Urinary bladder (tissue), 4 donors: ENCODE data around the gene RHOF. TPM values are rescaled to one million over a fixed set of nuclear protein-coding genes. Genes with fewer than 3 reads are reported as not detected.
"Not testable (repeated sequence)": the region's sequence is repeated elsewhere in the genome, so short reads cannot be mapped to it uniquely, and the experiment has no call there.

Source experiments
- DNase-seq: peaks from one replicate; pipeline ENCODE4 v3.0.0-alpha.2; 2015; ENCODE audit errors: extremely low spot score
- H3K27ac ChIP-seq: one replicate; pipeline ENCODE4 v1.5.1; 2013; ENCODE audit warnings: low read depth, mild to moderate bottlenecking, moderate library complexity
- H3K36me3 ChIP-seq: one replicate; pipeline ENCODE4 v1.6.1; 2013; ENCODE audit warnings: mild to moderate bottlenecking, moderate library complexity; ENCODE audit not compliant: insufficient read depth
- H3K4me1 ChIP-seq: one replicate; pipeline ENCODE4 v1.6.1; 2013; ENCODE audit warnings: mild to moderate bottlenecking, moderate library complexity; ENCODE audit not compliant: insufficient read depth
- H3K4me3 ChIP-seq: one replicate; pipeline ENCODE4 v1.5.1; 2013; ENCODE audit warnings: low read depth, low read length
- WGBS: extraction: QIAGEN DNeasy Blood & Tissue Kit; methylation state at CpG from one replicate; pipeline ENCODE4 v1.1.7; 2013; 5-methylcytosine and 5-hydroxymethylcytosine counted together
- polyA plus RNA-seq: library from polyadenylated mRNA; stranded (reverse); fragments of 200-250 nt; gene quantifications from one replicate; pipeline ENCODE4 v1.2.3, GENCODE V29; 2013
- total RNA-seq: library from RNA; depleted of rRNA; stranded (reverse); fragments of >200 nt; gene quantifications from one replicate; pipeline ENCODE4 v1.2.3, GENCODE V29; 2014
- donor health status: healthy with polysubstance abuse.
- donor health status: healthy.

RHOF gene
- total and polyA plus RNA-seq, 2 donors: 7.9 to 11.7 TPM

DNA sequence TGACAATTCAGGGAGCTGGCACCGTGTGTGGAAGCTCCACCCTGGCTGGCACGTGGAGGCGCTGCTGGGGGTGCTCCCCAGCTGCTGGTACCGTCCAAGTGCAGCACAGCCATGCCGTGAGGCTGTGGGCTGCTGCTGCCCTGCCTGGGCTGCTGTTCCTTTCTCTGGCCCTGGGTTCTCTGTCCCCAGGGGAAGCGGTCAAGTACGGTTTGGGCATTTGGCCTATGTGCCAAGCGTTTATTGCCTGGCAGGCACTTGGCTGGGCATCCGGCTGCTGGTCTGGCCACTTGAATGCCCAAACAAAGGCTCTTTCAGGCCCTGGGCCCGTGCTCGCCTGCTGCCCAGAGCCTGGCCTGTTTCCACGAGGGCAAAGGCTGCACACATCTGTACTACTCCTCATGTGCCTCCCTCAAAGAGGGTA is 39.6 kb downstream of the RHOF start:
- Histone ChIP-seq H3K4me3 (no peak overlapping the region), H3K4me1 (no peaks in the 10 kb centered on the region), H3K36me3 (no peaks in the 10 kb centered on the region), H3K27ac (no peak overlapping the region)
- 79% methylated on average over 12 of the region's 12 CpGs for WGBS
- no peak for DNase-seq

DNA sequence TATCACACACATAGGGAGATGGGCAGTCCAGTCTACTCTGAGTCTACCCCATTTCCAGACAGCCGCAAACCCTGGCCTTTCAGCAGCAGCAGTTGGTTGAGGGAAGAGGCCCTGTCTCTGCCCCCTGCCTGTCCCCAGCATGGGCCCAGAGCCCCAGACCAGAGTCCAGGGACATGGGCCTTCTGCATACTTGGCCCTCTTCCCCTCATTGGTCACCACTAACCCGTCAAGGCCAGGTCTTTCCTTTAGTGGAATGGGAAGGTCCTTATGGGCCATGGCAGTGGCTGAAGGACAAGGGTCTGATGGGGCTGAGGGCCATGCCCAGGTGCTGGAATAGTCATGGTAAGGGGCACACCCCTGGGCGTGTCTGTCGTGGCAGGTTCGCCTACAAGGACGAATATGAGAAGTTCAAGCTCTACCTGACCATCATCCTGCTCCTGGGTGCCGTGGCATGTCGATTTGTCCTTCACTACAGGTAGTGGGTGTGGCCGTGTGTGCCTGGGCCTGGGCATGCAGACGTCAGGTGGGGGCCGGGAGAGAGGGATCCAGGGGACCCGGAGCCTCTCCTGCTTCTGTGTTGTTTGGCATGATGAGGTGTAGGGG is 41.6 kb downstream of the RHOF start:
- no peaks in the 10 kb centered on the region for H3K36me3 ChIP-seq
- H3K27ac ChIP-seq: no peak overlapping the region
- WGBS: 93% methylated on average over 12 of the region's 12 CpGs

DNA sequence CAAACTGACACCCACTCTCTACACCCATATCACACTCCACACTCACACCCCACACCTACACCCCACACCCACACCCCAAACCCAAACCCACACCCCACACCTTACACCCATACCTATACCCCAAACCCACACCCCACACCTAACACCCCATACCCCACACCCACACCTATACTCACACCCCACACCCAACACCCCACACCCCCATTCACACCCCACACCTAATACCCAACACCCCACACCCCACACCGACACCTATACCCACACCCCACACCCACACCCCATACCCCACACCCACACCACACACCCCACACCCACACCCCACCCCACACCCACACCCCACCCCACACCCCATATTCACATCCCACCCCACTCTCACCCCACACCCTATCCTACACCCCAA is 42.5 kb downstream of the RHOF start:
- Histone ChIP-seq H3K4me1 (no peaks in the 10 kb centered on the region), H3K36me3 (no peaks in the 10 kb centered on the region), H3K27ac (no peak overlapping the region), H3K4me3 (no peak overlapping the region)
- no peak for DNase-seq
- WGBS: 100% methylated on average over 1 of the region's 1 CpG

More for the DNA sequence above, 41.6 kb downstream of the RHOF start:
- DNase-seq: no peak
- no peak overlapping the region for H3K4me3 ChIP-seq
- H3K4me1 ChIP-seq: no peaks in the 10 kb centered on the region

DNA sequence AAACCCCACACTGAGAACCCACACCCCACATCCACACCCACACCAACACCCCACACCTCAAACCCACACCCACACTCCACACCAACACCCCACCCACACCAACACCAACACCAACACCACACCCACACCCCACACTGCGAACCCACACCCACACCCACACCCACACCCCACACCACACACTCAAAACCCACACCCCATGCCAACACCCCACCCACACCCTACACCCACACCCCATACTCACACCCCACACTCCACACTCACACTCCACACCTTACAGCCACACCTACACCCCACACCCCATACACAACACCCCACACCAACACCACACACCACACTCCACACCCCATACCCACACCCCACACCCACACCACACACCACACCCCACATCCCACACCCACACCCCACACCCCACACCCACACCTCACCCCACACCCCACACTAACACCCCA is 43.0 kb downstream of the RHOF start:
- WGBS: 93% methylated on average over 1 of the region's 1 CpG
- no peak overlapping the region for H3K27ac ChIP-seq

DNA sequence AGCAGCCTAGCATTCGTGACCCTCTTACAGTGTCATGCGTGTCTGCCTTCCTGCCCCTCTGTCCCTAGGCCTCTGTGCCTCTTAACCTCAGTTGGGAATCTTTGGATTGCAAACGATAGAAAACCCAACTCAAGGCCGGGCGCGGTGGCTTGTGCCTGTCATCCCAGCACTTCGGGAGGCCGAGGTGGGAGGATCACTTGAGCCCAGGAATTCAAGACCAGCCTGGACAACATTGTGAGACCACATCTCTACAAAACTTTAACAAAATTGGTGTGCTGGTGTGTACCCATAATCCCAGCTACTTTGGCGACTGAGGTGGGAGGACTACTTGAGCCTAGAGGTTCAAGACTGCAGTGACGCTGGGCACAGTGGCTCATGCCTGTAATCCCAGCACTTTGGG is 44.2 kb downstream of the RHOF start:
- H3K27ac ChIP-seq: no peak overlapping the region
- WGBS: 79% methylated on average over 10 of the region's 10 CpGs
- no peaks in the 10 kb centered on the region for H3K36me3 ChIP-seq
- H3K4me3 ChIP-seq: no peak overlapping the region
- no peaks in the 10 kb centered on the region for H3K4me1 ChIP-seq
- no peak for DNase-seq

More for the DNA sequence above, 43.0 kb downstream of the RHOF start:
- Histone ChIP-seq H3K36me3 (no peaks in the 10 kb centered on the region), H3K4me3 (no peak overlapping the region), H3K4me1 (no peaks in the 10 kb centered on the region)
- no peak for DNase-seq

DNA sequence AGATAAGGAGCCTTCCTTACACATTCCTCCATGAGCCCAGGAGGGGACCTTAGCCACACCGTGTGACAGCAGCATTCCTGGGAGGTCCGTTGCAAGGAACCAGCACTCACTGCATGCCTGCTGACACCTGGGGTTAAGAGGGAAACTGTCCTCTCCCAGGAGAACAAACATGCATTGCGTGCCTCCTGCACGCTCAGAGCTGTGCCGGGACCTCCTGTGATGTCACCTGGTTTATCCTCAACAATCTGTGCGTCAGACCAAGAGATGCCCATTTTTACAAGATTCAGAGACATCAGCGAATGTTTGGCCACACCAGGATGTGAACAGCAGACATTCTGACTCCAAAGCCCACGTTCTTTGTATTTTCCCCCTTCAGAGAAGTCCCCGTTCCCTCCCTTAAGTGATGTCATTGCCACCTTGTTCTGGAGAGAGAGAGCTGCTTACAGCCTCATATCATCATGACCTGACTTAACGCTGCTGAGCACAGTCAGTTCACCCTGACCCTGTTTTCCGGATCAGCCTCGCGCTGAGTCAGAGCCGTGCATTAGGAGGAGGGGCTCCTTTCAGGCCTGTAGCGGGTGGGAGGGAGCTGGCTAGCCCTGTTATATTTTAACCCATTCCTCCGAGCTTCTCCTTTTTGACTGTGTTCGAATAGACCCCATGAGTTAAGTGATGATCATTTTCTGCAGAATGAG is 44.8 kb downstream of the RHOF start:
- WGBS: 32% methylated on average over 17 of the region's 17 CpGs
- H3K27ac ChIP-seq: peak overlapping the region; percentile 42

DNA sequence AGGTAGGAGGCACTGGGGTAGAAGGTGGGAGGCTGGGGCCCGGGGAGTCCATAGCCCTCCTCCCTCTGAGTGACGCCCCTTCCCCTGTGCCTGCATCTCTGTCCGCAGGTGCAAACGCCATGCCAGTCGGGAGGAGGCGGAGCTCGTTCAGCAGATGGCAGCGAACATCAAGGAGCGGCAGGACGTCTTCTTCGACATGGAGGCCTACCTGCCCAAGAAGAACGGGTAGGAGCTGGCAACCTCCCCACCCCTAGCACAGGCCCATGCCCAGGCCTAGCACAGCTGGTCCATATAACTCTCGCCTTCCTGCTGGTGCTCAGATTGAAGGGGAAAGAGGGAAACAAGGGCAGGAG is 45.3 kb downstream of the RHOF start:
- no peak overlapping the region for H3K4me3 ChIP-seq
- no peaks in the 10 kb centered on the region for H3K36me3 ChIP-seq
- WGBS: 77% methylated on average over 13 of the region's 13 CpGs
- H3K27ac ChIP-seq: peak overlapping the region; percentile 42
- no peaks in the 10 kb centered on the region for H3K4me1 ChIP-seq
- DNase-seq: no peak

More for the DNA sequence above, 44.8 kb downstream of the RHOF start:
- no peaks in the 10 kb centered on the region for H3K36me3 ChIP-seq
- DNase-seq: no peak
- no peak overlapping the region for H3K4me3 ChIP-seq
- no peaks in the 10 kb centered on the region for H3K4me1 ChIP-seq

DNA sequence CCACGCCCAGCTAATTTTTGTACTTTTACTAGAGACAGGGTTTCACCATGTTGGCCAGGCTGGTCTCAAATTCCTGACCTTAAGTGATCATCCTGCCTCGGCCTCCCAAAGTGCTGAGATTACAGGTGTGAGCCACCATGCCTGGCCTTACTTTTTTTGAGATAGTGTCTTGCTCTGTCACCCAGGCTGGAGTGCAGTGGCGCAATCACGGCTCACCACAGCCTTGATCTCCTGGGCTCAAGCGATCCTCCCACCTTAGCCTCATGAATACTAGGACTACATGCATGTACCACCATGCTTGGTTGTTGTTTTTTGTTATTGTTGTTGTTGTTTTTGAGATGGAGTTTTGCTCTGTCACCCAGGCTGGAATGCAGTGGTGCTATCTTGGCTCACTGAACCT is 47.9 kb downstream of the RHOF start:
- not testable (repeated sequence) for DNase-seq, H3K36me3 ChIP-seq, H3K4me1 ChIP-seq, H3K4me3 ChIP-seq, H3K27ac ChIP-seq
- WGBS: 95% methylated on average over 5 of the region's 5 CpGs

DNA sequence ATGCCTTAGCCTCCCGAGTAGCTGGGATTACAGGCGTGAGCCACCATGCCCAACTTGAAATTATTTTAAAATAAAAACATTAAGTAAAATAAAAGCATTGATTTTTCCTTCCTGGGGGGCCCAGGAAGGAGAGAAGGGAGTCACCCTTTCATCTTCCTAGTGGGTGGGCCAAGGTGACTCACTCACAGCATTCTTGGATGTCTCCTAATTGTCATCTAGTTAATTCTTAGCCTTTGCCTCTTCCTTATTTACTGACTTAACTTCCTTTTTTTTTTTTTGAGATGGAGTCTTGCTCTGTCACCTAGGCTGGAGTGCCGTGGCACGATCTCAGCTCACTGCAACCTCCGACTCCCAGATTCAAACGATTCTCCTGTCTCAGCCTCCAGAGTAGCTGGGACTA is 51.7 kb downstream of the RHOF start:
- WGBS: 88% methylated on average over 6 of the region's 6 CpGs
- no peak overlapping the region for H3K27ac ChIP-seq
- H3K4me1 ChIP-seq: no peaks in the 10 kb centered on the region
- no peak for DNase-seq
- H3K36me3 ChIP-seq: no peaks in the 10 kb centered on the region
- no peak overlapping the region for H3K4me3 ChIP-seq

DNA sequence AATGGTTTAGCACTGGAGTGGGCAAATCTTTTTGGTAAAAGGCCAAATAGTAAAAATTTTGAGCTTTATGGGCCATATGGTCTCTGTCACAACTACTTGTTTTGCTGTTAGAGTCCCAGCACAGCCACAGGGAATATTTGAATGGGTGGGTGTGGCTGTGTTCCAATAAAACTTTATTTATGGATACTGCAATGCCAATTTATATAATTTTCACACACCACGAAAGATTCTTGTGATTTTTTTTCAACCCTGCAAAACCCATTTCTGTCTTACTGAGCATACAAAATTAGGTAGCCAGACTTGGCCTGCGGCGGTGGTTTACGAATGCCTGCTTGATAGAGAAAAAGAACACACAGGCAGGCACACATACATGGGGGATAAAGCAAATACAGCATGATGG is 52.6 kb downstream of the RHOF start:
- no peak overlapping the region for H3K4me3 ChIP-seq
- 81% methylated on average over 4 of the region's 4 CpGs for WGBS
- H3K4me1 ChIP-seq: no peaks in the 10 kb centered on the region
- DNase-seq: no peak
- no peaks in the 10 kb centered on the region for H3K36me3 ChIP-seq
- H3K27ac ChIP-seq: no peak overlapping the region

DNA sequence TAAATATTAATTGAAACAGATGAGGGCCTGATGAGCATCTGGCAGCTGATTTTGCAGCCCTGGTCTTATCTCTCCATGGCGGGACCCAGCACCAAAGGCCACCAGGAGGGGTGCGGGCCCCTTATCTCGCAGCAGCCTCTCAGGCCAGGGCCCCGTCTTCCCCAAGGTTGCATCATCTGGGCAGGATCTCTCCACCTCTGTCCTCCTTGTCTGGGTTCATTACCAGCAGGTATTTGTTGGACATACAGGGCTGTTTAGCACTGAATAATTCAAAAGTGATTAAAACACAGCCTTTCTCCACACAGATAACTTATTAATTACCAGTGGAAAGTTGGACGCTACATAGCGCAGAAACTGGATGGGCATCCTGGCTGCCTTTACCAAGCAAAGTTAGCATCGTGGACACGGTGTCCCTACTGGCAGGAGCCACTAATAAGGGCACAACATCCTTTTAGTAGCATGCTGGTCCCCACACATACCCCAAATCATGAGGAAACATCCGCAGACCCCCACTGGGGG is 55.1 kb downstream of the RHOF start:
- no peak overlapping the region for H3K27ac ChIP-seq
- H3K4me1 ChIP-seq: no peaks in the 10 kb centered on the region
- no peak for DNase-seq
- H3K36me3 ChIP-seq: no peaks in the 10 kb centered on the region
- 91% methylated on average over 9 of the region's 9 CpGs for WGBS
- H3K4me3 ChIP-seq: no peak overlapping the region

DNA sequence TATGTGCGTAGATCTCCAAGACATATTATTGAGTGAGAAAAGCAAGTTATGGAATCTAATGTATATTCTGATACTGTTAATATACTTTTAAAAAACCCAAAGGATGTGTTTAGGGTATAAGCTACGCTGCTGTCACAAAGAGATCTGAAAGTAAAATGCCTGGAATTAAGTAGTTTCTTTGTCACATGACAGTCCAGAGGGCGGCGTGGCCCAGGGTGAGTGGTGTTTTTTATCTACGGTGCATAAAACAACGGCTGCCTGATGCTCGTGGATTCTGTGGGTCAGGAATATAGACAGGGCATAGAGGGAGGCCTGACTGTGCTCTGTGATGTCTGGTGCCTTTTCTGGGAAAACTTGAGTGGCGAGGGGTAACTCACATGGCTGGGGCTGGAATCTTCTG is 59.6 kb downstream of the RHOF start:
- no peaks in the 10 kb centered on the region for H3K36me3 ChIP-seq
- WGBS: 88% methylated on average over 8 of the region's 8 CpGs
- H3K27ac ChIP-seq: no peak overlapping the region
- no peak overlapping the region for H3K4me3 ChIP-seq
- no peak for DNase-seq
- H3K4me1 ChIP-seq: no peaks in the 10 kb centered on the region

DNA sequence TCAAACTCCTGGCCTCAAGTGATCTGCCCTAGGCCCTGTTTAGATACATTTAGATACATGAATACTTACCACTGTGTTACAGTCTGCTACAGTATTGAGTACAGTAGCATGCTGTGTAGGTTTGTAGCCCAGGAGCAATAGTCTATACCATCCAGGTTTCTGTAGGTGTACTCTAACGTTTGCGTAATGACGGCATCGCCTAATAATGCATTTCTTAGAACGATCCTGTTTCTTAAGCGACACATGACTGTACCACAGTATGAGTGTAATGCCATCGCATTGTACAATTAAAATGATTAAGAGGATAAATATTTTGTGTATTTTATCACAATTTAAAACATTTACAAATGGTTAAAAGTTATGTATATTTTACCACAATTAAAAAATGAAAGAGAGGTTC is 62.0 kb downstream of the RHOF start:
- H3K36me3 ChIP-seq: no peaks in the 10 kb centered on the region
- no peak overlapping the region for H3K4me3 ChIP-seq
- 95% methylated on average over 7 of the region's 7 CpGs for WGBS
- no peak for DNase-seq
- H3K4me1 ChIP-seq: no peaks in the 10 kb centered on the region
- H3K27ac ChIP-seq: no peak overlapping the region

DNA sequence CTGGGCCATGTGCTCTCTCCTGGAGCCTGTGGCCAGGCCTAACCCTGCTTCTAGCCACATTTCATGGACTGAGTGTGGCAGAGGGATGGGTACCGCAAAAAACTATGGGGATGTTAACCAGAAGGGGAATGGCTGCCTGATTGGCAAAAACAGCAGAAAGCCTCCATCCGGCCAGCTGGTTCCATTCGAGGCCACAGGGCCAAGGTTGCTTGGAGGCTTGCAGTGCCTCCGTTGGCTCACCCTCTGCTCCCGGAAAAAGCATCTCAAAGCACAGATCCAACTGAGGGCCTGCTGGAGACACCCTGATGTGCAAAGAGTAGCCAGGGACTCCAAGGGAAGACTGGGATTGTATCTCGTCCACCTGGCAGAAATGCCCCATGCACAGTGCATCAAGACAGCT is 64.5 kb downstream of the RHOF start:
- WGBS: 84% methylated on average over 6 of the region's 6 CpGs
- H3K4me1 ChIP-seq: no peaks in the 10 kb centered on the region
- no peaks in the 10 kb centered on the region for H3K36me3 ChIP-seq
- H3K27ac ChIP-seq: no peak overlapping the region
- no peak overlapping the region for H3K4me3 ChIP-seq
- DNase-seq: no peak
